Measurements from ENCODE around the gene WNT6. TPM values are rescaled to one million over a fixed set of nuclear protein-coding genes. Genes with fewer than 3 reads are reported as not detected.

WNT6 gene
- total and polyA plus RNA-seq, 10 of the 15 experiments (the other 5 are each of a cell fraction or from before 2014, with no cell fraction given): 0.11 to 0.44 (median 0.22) TPM; not detected in 5

DNA sequence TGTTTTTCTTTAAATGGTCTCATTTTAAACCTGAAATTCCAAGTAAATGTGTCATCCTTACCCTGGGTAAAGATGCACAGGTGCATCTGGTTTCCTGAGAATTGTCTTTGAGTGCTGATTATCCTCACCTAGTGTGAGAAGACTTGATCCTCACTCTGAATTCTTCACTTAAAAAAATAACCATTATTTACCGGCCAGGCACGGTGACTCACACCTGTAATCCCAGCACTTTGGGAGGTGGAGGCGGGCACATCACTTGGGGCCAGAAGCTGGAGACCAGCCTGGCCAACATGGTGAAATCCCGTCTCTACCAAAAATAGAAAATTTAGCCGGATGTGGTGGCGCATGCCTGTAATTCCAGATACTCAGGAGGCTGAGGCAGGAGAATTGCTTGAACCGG is 9.9 kb upstream of the WNT6 start (continued):
- TF ChIP-seq, protein P1, sequence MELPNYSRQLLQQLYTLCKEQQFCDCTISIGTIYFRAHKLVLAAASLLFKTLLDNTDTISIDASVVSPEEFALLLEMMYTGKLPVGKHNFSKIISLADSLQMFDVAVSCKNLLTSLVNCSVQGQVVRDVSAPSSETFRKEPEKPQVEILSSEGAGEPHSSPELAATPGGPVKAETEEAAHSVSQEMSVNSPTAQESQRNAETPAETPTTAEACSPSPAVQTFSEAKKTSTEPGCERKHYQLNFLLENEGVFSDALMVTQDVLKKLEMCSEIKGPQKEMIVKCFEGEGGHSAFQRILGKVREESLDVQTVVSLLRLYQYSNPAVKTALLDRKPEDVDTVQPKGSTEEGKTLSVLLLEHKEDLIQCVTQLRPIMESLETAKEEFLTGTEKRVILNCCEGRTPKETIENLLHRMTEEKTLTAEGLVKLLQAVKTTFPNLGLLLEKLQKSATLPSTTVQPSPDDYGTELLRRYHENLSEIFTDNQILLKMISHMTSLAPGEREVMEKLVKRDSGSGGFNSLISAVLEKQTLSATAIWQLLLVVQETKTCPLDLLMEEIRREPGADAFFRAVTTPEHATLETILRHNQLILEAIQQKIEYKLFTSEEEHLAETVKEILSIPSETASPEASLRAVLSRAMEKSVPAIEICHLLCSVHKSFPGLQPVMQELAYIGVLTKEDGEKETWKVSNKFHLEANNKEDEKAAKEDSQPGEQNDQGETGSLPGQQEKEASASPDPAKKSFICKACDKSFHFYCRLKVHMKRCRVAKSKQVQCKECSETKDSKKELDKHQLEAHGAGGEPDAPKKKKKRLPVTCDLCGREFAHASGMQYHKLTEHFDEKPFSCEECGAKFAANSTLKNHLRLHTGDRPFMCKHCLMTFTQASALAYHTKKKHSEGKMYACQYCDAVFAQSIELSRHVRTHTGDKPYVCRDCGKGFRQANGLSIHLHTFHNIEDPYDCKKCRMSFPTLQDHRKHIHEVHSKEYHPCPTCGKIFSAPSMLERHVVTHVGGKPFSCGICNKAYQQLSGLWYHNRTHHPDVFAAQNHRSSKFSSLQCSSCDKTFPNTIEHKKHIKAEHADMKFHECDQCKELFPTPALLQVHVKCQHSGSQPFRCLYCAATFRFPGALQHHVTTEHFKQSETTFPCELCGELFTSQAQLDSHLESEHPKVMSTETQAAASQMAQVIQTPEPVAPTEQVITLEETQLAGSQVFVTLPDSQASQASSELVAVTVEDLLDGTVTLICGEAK (IDR thresholded peaks at IDR 0.05; ENCODE audit: borderline replicate concordance): no peak
- no peak for TF ChIP-seq SREBF2 (IDR thresholded peaks at IDR 0.05; ENCODE audit: low read length)
- no peak for TF ChIP-seq RELA (IDR thresholded peaks at IDR 0.05; ENCODE audit: borderline replicate concordance, partially characterized antibody)
- TF ChIP-seq RBBP5 (conservative IDR thresholded peaks at IDR 0.05): no peak
- TF ChIP-seq KDM1A (IDR thresholded peaks at IDR 0.05; ENCODE audit: borderline replicate concordance): no peak
- TF ChIP-seq CBX5 (IDR thresholded peaks at IDR 0.05; ENCODE audit: low read depth): no peak
- TF ChIP-seq ESRRA (IDR thresholded peaks at IDR 0.05; ENCODE audit: low read length): no peak

DNA sequence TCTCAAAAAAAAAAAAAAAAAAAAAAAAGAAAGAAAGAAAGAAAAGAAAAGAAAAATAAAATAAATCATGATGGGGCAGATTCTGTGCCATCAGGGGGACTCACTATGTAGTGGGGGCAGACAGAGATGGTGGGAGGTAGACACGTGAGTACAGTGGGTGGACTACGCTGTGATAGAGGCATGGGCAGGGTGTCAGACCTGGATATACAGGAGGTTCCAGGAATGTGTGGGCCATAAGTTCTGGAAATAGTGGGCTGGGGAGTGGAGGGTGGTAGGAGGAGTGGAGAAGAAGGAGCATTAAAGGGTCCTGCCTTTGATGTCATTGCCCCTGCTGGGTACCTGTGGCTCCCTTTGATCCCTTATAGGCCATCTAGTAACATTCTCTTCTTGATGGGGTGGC is 8.8 kb upstream of the WNT6 start:
- POLR2A ChIA-PET: no interaction called here
- ATAC-seq (no peak), DNase-seq (ENCODE audit: low read depth, low spot score) (no peak), FAIRE-seq (no peak)
- intact Hi-C loops (cut with micrococcal nuclease; ENCODE audit: unreplicated experiment): loop anchor here (5.0 kb wide), 2 partner anchors 132 to 267 kb away; no protein-coding TSS in a partner anchor
- no peak overlapping the region for H3K27ac ChIP-seq (ENCODE audit: control insufficient read depth, insufficient read depth)
- no peaks in the 10 kb centered on the region for H3K36me3 ChIP-seq (ENCODE audit: control insufficient read depth in 2 of 2, insufficient read depth in 2 of 2, low read length in 1 of 2)
- no peak overlapping the region for H2AFZ ChIP-seq (ENCODE audit: control insufficient read depth, low read depth, low read length)
- H3K27me3 ChIP-seq (replicated peaks in 1 of 2; ENCODE audit: control insufficient read depth in 2 of 2, insufficient read depth in 2 of 2, low read length in 1 of 2): peaks cover 6 to 16% of the 10 kb centered on the region in 2 experiments
- SMC1A ChIA-PET (ENCODE audit: uncharacterized antibody, unreplicated experiment): interaction anchor here (1.1 to 4.9 kb wide), 3 partner anchors 25 to 120 kb away, joined by 3 to 26 read pairs (median 22); no protein-coding TSS in a partner anchor
- H3K79me2 ChIP-seq (ENCODE audit: control insufficient read depth, insufficient read depth, low read length): no peaks in the 10 kb centered on the region
- TF ChIP-seq BMI1 (IDR thresholded peaks at IDR 0.05; ENCODE audit: borderline replicate concordance): no peak
- no peaks in the 10 kb centered on the region; the same call in 2 of the 3 replicates for H3K9me3 ChIP-seq (replicated peaks; ENCODE audit: control insufficient read depth, insufficient read depth, low read length)
- no TSS peak for BruUV-seq (replicated peaks)
- CTCF ChIA-PET: interaction anchor here (0.6 to 7.2 kb wide), 11 partner anchors 26 to 305 kb away, joined by 3 to 95 read pairs (median 4); no protein-coding TSS in a partner anchor
- no peaks in the 10 kb centered on the region for H3K4me1 ChIP-seq (ENCODE audit: control insufficient read depth, insufficient read depth, low read length)
- no peak overlapping the region for H3K4me2 ChIP-seq (ENCODE audit: control insufficient read depth, insufficient read depth)
- RAD21 ChIA-PET (ENCODE audit: unreplicated experiment): interaction anchor here (1.0 to 3.2 kb wide), 7 partner anchors 26 to 269 kb away, joined by 3 to 19 read pairs (median 6); partner anchors contain the start of genes BCS1L, TTLL4 and ZNF142
- H4K20me1 ChIP-seq (ENCODE audit: control insufficient read depth, insufficient read depth): no peaks in the 10 kb centered on the region
- in situ Hi-C loops (cut with MboI): no loop called here
- H3K4me3 ChIP-seq: no peak overlapping the region
- no peak overlapping the region for H3K9ac ChIP-seq (ENCODE audit: control insufficient read depth, insufficient read depth, low read length)
- WGBS (ENCODE audit: insufficient coverage, insufficient replicate concordance, low lambda C conversion rate, missing lambda C conversion rate): 19% methylated on average over 2 of the region's 2 CpGs
